GM21576 (cell line): Measurements from ENCODE around the gene EML6.
A peak's percentile ranks its signal among the peaks of the same experiment; 100 is the strongest.

Experiments
- ATAC-seq: cut with Tn5 transposase; IDR thresholded peaks from one replicate; pipeline ENCODE4 v1.9.1; 2021; ENCODE audit warnings: mild to moderate bottlenecking, moderate library complexity; ENCODE audit not compliant: unreplicated experiment

Gene EML6

DNA sequence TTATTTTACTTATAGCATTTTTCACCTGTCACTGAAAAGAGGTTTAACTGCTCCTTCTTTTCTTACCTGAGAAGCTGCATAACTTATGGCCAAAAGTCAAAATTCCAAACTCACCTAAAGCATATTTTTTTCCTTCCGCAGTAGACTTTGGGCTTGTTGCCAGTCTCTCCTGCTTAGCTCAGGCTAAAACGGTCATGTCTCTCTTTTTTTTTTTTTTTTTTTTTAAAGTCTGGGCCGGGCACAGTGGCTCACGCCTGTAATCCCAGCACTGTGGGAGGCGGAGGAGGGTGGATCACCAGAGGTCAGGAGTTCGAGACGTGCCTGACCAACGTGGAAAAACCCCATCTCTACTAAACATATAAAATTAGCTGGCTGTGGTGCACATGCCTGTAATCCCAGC lies 213.3 kb downstream of the EML6 start:
- ATAC-seq = no peak

DNA sequence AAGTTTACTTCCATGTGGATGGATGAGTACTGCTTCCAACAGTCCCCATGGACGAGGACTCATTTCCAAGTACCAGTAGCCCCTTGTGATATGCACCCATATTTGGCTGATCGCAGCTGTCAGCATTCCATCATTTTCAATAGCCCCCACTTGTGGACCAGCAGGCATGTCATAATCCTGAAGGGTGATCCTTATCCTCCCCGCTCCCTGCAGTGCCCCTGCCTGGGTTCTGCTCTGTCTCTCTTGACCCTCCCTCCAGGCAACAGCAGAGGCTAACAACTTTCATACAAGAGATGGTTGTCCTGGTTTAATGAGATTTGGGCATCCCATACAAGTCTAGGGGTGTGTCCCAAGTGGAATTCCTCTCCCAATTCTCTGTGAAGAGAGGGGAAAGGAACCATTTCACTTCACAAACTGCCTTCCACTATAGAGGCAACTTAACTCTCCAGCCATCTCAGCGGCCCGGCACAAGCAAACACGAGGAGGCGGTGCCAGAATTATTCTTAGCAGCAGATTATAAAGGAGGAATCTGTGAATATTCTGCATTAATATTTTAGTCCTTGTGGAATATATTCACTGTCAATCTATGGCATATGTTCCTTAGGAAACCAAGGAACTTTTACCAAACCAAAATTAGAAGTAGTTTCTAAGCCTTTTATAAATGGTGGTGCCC lies 216.1 kb downstream of the EML6 start:
- no peak for ATAC-seq

DNA sequence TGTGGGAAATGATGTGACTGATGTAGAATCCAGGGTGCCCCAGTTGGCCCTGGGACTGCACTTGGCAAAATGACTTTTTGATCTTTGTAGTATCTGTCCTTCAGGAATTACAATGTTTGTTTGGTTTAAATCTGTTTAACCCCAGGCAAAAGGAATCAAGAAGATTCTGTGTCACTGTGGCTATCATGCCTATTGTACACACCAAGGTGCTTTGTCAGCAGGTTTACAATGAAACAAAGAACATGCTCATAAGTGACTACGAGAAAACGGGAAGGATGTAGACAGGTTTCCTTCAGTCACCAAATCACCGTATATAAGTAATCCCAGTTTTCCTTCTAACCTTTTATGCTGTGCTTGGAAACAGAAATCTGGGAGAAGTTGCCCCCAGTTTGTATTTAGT lies 217.3 kb downstream of the EML6 start:
- no peak for ATAC-seq

DNA sequence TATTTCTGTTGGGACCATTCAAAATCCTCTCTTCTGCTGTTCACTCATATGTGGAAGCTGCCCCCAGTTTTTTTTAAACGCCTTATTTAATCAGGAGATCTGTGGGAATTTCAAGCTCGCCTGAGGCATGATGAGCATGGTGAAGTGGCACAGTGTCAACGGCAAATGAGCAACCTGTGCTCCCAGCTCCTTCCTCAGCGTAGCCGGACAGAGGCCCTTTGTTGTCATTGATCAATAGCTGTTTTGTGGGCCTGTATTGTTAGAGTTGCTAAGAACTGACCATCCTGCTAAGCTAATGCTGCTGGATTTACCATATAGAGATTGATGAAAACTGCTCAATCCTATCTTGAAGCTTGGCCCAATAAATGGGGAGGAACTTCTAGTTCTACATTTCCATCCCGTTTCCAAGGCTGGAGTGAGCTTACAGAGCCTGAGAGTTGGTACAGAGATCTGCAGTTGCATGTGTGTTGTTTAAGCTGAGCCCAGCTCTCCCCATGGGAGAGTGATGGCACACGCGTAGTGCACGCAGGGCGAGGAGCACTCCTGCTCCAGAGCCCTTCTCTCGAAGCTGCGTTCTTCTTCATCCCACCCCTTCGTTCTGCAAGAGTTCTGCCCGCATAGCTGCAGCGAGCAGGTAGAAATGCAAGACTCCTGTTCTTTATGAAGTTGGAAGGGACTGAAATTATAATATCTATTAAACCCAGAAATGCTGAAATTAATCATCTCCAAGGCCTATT lies 218.0 kb downstream of the EML6 start:
- ATAC-seq = no peak

DNA sequence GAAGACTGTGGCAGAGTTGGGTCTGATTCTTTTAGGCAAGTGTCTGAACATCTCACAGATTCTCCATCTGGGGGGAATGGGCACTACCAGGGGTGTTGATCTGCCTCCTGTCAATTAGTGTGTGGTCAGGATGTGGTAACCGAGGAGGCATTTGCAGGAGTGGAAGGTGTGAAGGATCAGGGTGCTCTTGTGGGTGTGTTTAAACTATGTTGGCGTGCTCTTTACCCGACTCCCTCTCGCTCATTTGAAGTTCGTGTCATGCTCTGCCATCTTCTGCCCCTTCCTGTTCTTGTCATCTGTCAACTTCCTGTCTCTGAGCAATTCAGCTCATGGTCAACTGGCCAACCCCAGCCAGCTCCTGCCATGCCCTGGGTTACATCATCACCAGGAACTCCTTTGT lies 218.9 kb downstream of the EML6 start:
- no peak for ATAC-seq

DNA sequence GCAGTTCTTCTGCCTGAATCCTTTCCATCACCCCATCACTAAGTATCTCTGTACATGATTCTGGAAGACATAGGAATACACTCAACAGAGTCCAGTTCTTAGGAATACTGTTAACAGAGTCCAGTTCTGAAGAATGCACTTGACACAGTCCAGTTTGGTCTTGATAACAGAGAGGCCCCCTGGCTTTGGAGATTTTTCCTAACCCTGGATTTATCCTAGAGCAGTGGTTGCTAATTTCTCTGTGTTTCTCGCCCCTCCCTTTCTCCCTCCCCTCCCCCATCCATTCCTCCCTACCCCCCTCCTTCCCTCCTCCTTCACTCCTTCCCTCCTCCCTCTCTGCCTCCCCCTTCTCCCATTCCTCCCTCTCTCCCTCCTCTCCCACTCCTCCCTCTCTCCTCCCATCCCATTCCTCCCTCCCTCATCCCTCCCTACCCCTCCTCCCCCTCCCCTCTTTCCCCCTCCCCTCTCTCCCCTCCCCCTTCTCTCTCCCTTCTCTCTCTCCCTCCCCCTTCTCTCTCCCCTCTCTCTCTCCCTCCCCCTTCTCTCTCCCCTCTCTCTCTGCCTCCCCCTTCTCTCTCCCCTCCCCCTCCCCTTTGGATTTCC lies 221.4 kb downstream of the EML6 start:
- ATAC-seq = no peak

DNA sequence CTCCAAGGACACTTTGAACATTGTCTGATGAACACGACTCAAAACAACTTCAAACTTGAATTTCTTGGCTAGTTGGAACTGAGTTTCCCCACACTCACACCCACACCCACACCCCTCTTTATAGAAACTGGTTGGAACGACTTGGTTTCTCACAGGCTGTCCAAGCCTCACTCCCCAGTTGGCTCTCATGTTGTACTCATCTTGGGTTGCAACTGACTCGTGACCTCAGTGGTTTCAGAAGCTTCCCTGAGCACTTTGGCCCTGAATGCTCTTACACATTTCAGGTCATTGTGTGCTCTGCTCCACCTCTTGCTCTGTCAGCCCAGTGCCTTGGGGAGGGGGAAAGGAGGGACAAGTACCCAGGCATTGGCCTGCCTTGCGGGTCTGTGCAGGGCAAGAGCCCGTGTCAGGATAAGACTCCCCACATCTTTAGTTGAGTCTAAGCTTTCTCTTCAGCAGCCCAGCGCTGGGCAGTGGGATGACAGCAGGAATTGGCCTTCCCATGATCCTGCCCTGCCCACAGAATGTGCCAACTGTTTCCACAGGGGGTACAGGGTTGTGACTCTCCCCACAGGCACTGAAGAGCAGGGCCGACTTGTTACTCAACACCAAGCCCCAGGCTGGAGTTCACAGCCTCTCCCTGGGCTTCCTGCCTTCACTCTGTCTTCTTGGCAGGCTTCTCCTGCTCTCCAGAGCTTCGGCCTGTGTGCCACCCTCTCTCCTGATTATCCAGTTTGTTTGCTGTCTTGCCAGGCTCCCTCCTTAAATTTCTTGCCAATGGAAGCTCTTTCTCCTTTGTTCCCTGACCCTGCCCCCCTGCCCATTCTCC lies 222.1 kb downstream of the EML6 start:
- peak; percentile 68 for ATAC-seq

DNA sequence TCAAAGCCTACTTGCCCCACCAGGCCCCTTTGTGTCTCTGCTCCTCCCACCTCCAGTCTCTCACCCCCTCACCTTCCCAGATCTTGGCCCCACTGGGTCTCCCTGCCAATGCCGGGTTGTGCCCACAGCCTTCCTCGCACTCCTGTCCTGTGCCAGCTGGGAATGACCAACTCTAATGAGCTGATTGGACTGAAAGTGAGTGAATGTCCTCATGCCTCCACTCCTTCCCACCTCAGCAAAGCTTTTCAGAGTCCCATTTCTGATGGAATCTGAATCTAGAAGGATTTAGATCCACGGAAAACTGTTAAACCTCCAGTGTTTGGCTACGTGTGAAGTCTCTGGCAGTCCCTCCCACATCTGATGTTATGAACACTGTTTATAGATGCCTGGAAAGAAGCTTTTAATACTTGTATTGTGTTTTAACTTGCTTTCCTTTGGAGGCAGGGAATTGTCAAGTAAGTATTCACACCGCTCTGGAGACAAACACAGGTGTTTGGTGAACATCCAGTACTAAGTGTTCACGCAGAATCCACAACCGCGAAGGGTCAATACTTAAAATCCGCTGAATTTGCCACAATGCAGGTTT lies 222.9 kb downstream of the EML6 start:
- no peak for ATAC-seq

DNA sequence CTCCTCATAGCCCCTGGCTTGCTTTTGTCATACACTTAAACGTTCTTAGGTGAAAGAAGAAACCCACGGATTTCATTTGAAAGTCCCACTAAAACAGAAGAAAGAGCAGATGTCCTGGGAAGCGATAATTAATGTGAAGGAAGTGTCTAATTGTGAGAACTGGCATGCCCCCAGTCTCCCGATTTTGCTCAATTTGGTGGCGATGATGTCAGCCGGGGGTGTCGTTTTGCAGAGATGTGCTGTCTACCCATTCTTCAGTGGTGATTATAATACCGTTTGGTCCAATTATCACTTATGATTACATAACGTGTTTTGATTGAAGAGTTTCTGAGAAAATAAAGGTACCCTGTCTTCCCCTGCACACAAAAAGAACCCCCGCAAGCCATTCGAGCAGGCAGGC lies 223.7 kb downstream of the EML6 start:
- ATAC-seq = no peak

DNA sequence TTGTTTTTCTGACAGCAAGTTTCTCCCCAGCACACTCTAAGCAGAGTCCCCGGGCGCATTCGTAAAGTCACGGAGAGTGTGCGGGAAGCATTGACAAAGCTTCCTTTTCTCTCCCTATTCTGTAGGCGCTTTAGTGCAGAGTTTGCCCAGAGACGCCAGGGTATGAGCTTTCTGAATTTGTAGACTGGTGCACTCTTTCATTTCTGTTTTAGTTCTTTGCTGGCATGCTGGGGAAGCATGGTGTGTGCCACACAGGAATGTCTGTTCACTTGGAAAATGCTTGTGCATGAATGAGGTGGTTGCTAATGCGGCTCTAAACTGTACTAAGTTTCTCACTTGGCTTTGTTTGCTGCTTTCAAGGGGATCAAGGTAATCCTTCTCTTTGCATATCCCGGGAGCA lies 224.2 kb downstream of the EML6 start:
- ATAC-seq = no peak

DNA sequence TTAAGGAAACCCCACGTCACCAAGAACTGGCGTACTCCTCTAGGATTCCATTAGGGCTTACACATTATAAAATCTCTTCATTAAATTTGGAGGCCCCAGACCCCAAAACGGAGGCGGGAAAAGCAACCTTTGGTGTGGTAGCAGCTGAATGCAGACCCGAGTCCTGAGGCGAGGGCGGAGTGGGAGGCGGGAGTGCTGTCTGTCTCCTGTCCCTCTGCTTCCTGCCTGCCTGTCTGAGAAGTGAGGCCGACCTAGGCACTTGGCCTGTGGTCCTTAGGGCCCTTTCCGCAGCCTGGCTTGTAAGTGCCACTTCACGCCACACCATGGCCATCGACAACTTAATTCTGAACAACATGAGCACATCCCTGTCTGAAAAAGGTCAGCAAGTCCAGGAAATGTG lies 224.7 kb downstream of the EML6 start:
- no peak for ATAC-seq

DNA sequence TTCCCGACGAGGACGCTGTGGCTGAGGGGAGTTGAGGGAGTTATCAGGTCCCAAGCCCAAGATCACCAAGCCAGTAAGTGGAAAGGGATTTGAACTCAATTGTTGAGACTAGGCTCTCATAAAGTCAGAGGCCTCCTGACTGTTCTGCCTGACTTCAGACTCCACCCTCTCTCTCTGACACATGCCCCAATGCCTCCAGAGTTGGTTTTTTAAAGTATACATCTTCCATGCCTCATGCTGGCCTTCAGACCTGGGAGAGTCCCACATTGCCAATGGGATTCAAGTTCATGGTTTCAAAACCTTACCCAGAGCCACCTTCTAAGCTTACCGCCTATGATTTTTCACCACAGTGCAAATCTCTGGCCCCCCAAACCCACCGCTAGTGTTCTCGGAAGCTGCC lies 226.0 kb downstream of the EML6 start:
- ATAC-seq = no peak

DNA sequence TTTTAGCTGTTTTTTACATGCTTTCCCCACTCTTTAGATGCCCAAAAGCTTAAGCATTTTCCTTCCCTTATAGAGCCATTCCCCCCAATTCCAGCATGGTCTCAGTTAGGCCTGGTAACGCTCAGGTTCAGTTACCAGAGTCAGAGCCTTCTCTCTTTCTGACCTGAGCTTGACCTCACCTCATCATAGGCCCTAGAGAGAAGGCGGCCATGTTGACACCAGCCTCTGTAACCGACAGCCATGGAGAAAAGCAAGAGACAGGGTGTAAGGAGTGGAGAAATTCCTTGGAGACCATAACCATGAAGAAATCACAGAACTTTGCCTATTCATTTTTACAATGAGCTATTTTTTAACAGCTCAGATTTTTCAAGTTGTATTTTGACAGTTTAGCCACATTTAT lies 227.3 kb downstream of the EML6 start:
- no peak for ATAC-seq

DNA sequence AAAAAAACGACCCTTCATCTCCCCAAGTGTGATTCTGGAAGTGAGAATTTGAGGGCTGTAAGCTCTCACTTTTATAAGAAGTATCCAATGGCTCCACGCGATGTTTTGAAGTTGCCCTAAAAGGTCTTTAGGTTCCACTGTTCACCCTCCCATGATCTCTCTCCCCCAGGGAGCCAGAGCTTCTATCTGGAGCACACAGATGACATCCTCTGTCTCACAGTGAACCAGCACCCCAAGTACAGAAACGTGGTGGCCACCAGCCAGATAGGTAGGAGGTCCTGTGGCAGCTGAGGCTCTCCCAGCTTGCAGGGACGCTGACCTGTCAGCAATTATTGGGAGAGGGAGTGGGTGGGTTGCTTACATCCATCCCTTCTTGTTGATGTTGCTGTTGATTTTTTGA lies 229.0 kb downstream of the EML6 start:
- no peak for ATAC-seq

DNA sequence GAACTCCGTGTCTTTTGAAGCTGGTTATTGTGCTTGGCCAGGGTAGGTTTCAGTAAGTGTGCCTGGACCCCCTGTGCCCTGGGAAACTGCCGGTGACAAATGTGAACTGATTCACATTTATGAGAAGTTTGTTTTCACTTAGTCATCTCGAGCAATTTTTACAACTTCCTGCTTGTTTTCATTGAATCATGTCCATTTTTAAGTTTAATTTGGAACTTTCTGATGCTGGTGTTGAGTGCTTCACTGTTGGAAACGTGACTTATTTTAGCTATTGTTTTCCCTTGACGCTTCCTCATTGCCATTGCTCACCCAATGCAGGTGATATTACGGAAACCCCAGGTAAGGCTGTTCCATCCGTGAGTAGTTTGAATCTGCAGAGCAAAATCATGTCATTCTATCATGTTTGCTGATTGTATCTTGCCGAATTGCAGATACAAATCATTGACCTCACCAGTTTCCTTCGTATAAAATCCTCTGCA lies 229.6 kb downstream of the EML6 start:
- ATAC-seq = no peak

DNA sequence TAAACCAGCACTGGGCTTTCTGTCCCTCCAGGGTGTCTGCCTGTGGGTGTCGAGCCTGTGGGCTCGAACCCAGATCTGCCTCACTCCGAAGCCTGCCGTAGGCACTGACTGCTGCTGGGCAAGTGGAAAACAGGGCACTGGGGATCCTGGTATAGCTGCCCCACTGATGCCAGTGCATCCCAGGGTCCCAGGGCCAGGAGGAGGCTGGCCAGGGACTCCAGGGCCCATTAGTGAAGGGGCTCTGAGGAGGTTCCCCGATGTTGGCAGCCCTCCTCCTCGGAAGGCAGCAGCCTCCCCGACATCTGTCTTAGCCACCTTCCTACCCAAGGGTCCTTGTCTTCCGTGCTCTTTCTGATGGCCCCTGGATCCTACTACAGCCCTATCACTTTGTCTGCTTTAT lies 230.7 kb downstream of the EML6 start:
- no peak for ATAC-seq

DNA sequence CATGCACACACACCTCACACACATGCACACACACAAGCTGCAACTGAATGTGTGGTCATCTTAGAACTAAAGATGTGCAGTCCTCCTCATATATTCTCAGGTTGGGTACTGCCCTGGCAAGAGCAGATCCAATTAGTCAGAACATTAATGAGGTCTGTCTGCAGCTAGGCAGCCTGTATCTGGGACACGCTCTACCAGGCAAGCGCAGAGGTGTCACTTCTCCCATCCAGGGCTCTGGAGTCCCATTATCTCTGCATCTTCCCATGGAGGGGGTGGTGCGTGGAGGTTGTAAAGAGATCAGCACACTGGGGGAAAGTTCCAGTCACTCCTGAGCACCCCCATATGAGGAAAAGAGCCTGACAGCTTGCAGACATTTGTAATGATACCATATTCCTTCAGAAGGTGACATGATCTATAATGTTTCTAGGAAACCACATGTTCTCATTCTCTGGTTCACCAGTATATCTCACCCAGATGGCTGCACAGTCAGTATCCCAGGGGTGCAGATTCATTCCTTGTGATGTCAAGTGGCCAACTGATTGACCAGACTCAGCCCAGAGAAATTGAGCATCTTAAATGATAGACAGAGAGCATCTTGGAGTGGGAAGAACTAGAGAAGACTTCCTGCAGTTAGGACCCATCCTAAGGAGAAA lies 231.4 kb downstream of the EML6 start:
- ATAC-seq = no peak

DNA sequence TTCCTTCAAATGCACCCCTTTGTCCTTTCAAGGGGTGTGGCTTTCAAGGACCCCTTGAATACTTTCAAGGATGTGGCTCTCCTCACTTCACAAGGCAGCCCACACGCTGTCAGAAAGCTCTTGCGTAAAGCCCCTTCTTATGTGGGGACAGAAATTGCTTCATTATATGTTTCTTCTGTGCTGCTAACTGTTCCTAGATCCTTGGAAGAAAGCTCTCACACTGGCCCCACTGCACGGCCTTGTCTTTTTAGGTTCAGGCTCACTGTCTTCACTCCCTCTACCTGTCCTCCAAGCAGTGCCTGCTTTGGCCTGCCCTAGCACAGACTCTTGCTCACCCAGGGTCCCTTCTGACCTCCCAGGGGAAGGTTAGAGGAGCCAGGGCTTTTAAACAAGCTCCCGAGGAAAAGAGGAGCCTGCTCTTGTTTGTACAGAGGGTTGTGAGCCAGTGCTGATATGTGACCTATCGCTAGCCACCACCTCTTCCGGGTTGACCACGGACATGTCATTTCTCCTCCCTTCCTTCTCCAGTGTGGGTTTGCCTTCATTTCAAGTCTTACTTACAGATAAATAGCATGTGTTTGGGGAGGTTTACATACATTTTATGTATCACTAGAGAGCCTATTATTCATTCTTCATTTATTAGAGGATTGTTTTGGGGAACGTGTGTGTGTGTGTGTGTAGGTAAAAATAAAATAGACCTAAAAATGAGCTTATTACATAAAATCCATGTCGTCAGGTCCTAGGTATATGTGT lies 232.1 kb downstream of the EML6 start:
- ATAC-seq = no peak

DNA sequence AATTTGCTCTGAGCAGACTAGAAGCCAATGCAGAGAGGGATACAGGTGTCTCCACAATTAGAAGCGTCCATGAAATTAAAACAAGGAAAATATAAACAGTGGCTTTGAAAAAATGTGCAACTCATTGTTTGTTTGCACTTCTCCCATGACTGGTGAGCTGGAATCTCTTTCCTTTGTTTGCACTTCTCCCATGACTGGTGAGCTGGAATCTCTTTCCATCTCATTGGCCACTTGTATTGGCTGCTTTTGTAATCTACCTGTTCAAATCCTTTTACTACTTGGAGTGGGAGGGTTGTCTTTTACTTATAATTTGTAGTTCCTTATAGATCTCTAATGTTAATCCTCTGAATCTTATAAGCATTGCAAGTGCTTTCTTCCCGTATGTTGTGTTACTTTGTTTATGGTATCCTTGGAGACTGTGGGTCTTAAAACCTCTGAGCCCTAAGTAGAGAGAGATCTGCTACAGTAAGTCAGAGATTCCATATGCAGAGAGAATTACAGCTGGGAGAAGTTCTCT lies 232.7 kb downstream of the EML6 start:
- ATAC-seq = no peak
